ENCODE data around the gene NDUFAB1.
A peak's percentile ranks its signal among the peaks of the same experiment; 100 is the strongest.

GRCh38 chr16:23537390-23537789 is 58.7 kb downstream of the NDUFAB1 start:
- no peak for TF ChIP-seq CENPX (CRISPR knock-in tag; IDR thresholded peaks at IDR 0.05)
- TF ChIP-seq ATAD3A (CRISPR knock-in tag; IDR thresholded peaks at IDR 0.05), result no peak
- TF ChIP-seq E2F5 (CRISPR knock-in tag; conservative IDR thresholded peaks at IDR 0.05), result no peak
- no peak for TF ChIP-seq NFKBIZ (CRISPR knock-in tag; IDR thresholded peaks at IDR 0.05)
- no peak for TF ChIP-seq TBP (CRISPR knock-in tag; IDR thresholded peaks at IDR 0.05)
- TF ChIP-seq MEIS1 (CRISPR knock-in tag; IDR thresholded peaks at IDR 0.05; ENCODE audit: borderline replicate concordance), result no peak
- TF ChIP-seq KDM1A (CRISPR knock-in tag; IDR thresholded peaks at IDR 0.05), result 0 out of 2 replicates have a peak, but pooled peaks have one; percentile 23
- TF ChIP-seq ZZZ3 (CRISPR knock-in tag; IDR thresholded peaks at IDR 0.05; ENCODE audit: borderline replicate concordance), result no peak
- TF ChIP-seq SAP130 (CRISPR knock-in tag; IDR thresholded peaks at IDR 0.05; ENCODE audit: low read depth), result peak; percentile 88
- TF ChIP-seq ATF3 (CRISPR knock-in tag; IDR thresholded peaks at IDR 0.05), result 0 out of 2 replicates have a peak, but pooled peaks have one; percentile 42
- TF ChIP-seq ZFP62 (CRISPR knock-in tag; IDR thresholded peaks at IDR 0.05), result no peak
- no peak for TF ChIP-seq PRDM15 (CRISPR knock-in tag; IDR thresholded peaks at IDR 0.05)

All from HepG2 (cell line).